Measurements from ENCODE around the gene ENG.

- TF ChIP-seq CTCF (IDR thresholded peaks at IDR 0.05) (no peak), POLR2A (IDR thresholded peaks at IDR 0.05) (no peak)
Observed at GRCh38 chr9:127887792-127888191, 33.3 kb upstream of the ENG start.
